Daoy (cell line): ENCODE data around the gene LGI2. TPM values are rescaled to one million over a fixed set of nuclear protein-coding genes. Genes with fewer than 3 reads are reported as not detected.

Experiments used
- DNase-seq: peaks from one replicate; pipeline ENCODE4 v3.0.0-alpha.2; 2015; ENCODE audit warnings: low read depth
- total RNA-seq: library from RNA; depleted of rRNA; stranded (reverse); fragments of >200 nt; shearing (Covaris generic); gene quantifications from 2 replicates; pipeline ENCODE4 v1.2.3, GENCODE V29; 2014; rRNA removed

Gene LGI2
- total RNA-seq, 1 experiment from 2014 or later = 0.06 TPM

DNA sequence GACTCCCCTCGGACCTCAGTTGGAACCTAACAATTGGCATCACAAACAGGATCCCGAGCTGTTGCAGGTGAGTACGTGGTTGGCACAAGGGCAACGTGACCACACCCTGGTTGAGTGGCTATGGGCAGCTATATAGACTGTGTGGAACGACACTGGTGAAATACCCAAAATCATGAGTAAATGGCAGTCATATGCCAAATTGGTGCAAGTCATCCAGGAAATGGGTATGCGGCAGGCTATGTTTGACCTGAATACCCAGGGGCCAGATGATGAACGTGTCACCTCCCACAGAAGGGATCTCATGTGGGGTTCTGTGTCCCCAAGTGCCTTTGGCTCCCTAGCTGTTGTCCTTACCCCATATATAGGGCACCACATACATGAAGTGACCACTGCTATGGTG, 64.7 kb downstream of the LGI2 start:
- DNase-seq = no peak

DNA sequence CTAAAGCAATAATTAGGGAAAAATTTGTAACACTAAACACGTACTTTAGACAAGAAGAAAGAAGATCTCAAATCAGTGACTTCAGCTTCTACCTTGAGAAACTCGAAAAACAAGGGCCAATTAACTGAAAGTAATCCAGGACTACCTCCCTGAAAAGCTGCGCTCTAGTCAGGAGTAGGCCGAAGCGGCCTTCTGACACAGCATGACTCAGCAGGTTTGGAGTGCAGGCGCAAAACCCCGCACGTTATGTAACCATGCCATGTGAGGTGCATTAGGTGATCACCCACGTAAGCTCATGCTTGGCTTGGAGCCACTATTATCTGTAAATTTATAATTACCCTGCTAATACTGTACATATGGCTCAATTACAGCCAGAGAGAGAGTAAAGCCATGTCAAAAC, 65.1 kb downstream of the LGI2 start:
- no peak for DNase-seq

DNA sequence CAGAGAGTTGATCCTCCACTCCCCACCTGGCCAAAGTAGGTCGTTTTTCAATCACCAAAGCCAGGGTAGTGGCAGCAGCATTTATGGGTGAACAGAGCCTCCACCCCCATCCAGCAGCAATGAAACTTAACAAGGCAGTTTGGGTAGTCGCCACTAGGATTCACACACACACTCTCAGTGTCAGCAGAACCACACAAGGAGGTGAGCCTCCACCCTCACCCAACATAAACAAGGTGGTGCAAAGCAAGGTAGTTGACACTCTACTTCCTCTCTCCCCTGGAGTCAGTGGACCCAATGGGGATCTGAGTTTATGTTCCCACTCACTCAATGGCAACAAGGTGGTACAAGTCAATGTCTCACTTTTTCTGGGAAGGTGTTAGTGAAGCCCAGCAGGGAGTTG, 67.5 kb downstream of the LGI2 start:
- DNase-seq = no peak

DNA sequence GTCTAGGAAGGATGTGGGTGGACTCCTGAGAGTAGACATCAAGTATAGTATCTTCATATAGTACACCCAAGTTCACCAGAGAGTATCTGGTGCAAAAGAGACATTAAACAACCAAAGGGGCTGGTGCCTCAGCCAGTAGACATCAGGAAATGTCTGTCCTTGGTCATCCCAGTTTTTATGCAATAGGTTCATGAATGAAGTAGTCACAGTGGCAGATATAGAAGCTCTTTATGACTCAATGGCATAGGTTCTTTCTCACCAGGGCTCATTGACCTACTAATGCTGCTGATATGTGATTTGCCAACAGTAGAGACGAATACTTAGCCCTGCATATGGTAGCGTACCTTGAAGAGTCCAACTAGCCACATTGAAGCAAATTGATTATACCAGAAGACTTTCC, 72.9 kb downstream of the LGI2 start:
- DNase-seq = no peak

DNA sequence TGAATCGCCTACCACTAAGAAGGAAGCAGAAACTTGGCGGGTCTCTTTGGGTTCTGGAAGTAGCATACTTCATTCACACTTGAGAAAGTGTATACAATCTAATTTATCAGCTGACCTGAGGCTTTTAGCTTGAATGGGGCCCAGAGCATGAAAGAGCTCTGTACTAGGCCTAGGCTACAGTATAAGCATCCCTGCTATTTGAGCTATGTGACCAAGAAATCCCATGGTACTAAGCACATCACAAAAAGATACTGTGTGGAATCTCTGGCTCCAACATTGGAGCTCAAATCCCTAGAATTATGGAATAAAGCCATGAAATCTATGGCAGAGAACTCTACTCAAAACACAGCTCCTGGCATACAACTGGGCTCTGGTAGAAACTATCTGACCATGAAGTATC, 74.0 kb downstream of the LGI2 start:
- no peak for DNase-seq

DNA sequence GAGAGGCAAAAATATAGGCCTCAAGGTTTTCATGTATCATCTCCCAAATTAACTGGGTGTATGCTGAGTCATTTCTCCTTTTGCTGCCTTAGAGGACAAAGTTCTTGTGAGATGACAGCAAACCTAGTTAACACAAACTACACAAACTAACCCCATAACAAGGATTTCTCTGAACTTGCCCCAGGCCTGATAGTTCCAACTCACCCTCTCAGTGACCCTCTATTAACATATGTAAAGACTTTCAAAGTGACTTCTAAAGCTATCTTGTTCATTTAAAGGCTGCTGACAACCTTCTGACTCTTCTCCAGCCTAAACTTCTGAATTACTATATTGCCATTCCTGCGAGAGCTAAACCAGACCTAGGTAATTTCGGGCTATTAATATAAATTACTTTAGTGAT, 74.7 kb downstream of the LGI2 start:
- no peak for DNase-seq

DNA sequence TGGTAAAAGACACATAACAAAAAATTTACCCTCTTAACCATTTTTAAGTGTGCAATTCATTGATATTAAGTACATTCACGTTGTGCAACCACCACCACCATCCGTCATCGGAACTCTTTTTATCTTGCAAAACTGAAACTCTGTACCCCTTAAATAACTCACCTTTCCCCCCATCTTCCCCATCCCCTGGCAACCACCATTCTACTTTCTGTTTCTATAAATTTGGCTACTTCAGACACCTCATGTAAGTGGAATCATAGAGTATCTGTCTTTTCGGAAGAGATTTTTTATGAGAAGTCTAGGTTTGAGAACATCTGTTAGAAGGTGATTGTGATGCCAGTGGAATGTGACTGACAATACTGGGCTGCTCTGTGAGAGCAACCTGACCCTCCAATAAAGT, 78.1 kb downstream of the LGI2 start:
- no peak for DNase-seq

DNA sequence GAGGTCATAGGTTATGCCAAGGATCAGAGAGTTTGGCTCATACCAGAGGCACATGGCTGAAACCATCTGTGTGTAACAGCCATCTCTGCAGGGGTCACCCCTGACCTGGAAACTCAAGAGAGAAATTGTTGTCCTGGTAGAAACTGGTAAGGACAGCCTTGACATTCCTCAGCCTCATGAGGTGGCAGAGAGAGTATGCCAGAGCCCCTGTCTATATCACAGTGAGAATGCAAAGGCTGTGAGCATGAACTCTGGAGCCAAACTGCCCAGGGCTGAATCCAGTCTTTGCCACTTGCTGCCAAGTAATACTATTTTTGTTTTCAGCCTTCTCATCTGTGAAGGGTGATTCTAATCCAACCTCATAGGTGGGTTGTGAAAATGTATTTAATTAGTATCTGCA, 80.8 kb downstream of the LGI2 start:
- DNase-seq = no peak

Other genes starting within 250 kb of the LGI2 start
- 0.18 and 0.63 TPM in 2 replicates for gene SOD3, start 235.4 kb downstream of the LGI2 start, total RNA-seq
- 3.6 and 11.0 TPM in 2 replicates for gene CCDC149, start 117.9 kb downstream of the LGI2 start, total RNA-seq
- 7.4 and 7.5 TPM in 2 replicates for gene SEPSECS, start 129.5 kb upstream of the LGI2 start, total RNA-seq
- 22.5 and 24.7 TPM in 2 replicates for gene PI4K2B, start 203.1 kb upstream of the LGI2 start, total RNA-seq